RWPE1 (cell line): Measurements from ENCODE around the gene NMT1.

ENCODE experiments used
- CTCF ChIA-PET: fragments of 350-600 bp; sonication (Branson Sonifier 250); formaldehyde crosslinking; extraction: SDS; loops from one replicate; lab custom pipeline; 2021; lab: Yijun Ruan, JAX
- POLR2A ChIA-PET: fragments of 400-600 bp; formaldehyde crosslinking; extraction: SDS; loops from one replicate; lab custom pipeline; 2020; ENCODE audit warnings: antibody characterized with exemption; ENCODE audit not compliant: low non-redundant PET; lab: Yijun Ruan, JAX
- DNase-seq: peaks from one replicate; pipeline ENCODE4 v3.0.0; 2012; ENCODE audit warnings: low spot score
- H3K27ac ChIP-seq: fragments of 450-650 bp; 2 replicates; pipeline ENCODE4 v1.5.1; 2017
- TF ChIP-seq, protein P1 (sequence below): fragments of 450-650 bp; conservative IDR thresholded peaks from 2 replicates; pipeline ENCODE4 v1.5.1; 2017; ENCODE audit warnings: low read depth, mild to moderate bottlenecking

Gene NMT1

DNA sequence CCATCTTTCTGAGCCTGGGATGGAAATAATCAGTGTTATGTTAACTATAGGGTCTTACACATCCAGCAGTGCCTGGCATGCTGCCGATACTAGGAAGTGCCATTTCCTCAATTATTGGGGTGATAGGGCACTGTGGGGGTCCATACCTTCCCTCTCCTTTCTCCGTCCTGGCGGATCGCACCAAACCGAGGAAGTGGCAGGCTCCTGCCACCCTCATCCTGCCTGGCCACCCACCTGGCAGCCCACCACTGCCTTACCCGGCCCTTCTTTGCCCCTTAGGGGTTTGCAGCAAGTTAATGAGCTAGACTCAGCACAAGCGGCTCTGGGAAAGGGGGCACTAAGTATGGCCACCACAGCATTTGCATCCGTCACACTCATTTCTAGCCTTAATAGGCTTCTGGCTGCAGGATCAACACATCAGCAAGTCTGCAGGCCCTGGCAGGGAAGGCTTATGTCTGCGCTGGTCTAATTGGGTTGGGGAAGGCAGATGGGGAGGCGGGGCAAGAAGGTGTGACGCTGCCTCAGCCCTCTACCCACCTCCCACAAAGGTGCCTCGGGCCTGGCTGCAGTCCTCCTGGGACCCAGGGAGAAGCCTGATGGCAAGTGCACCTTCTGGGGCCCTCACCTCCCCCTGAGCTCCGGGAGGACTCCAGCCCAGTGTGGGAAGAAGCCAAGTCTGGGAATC is 38.3 kb upstream of the NMT1 start:
- ChIA-PET POLR2A (interaction anchor here (0.6 kb wide), 1 partner anchor 1950 kb away, joined by 3 read pairs; no protein-coding TSS in a partner anchor), CTCF (interaction anchor here (0.5 to 6.2 kb wide), 25 partner anchors 9 to 935 kb away, joined by 3 to 113 read pairs (median 4); partner anchors contain the start of genes C1QL1 and EFTUD2)
- TF ChIP-seq, protein P1, sequence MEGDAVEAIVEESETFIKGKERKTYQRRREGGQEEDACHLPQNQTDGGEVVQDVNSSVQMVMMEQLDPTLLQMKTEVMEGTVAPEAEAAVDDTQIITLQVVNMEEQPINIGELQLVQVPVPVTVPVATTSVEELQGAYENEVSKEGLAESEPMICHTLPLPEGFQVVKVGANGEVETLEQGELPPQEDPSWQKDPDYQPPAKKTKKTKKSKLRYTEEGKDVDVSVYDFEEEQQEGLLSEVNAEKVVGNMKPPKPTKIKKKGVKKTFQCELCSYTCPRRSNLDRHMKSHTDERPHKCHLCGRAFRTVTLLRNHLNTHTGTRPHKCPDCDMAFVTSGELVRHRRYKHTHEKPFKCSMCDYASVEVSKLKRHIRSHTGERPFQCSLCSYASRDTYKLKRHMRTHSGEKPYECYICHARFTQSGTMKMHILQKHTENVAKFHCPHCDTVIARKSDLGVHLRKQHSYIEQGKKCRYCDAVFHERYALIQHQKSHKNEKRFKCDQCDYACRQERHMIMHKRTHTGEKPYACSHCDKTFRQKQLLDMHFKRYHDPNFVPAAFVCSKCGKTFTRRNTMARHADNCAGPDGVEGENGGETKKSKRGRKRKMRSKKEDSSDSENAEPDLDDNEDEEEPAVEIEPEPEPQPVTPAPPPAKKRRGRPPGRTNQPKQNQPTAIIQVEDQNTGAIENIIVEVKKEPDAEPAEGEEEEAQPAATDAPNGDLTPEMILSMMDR, result no peak
- peak overlapping the region; percentile 67 for H3K27ac ChIP-seq
- no peak for DNase-seq

DNA sequence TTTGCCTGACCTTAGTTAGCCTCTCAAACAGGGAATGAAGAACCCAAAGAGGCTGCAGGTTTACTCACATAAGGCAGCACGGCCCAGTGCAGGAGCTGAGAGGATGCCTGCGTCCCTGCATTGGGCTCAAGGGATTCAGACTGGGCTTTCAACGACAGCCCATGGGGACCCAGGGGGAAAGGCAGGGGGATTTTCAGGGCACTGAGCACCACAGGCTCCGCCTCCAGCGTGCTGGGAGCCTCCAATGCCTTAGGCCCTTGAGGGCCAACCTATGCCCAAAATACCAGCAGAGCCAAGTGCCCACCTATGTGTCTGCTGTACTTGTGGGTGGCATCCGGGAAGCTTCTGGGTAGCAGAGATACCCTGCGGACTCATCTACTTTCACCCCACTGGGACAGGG is 32.0 kb upstream of the NMT1 start:
- POLR2A ChIA-PET, result no interaction called here
- peak overlapping the region; percentile 20 for H3K27ac ChIP-seq
- no peak for DNase-seq
- CTCF ChIA-PET, result no interaction called here
- TF ChIP-seq, protein P1, result no peak

DNA sequence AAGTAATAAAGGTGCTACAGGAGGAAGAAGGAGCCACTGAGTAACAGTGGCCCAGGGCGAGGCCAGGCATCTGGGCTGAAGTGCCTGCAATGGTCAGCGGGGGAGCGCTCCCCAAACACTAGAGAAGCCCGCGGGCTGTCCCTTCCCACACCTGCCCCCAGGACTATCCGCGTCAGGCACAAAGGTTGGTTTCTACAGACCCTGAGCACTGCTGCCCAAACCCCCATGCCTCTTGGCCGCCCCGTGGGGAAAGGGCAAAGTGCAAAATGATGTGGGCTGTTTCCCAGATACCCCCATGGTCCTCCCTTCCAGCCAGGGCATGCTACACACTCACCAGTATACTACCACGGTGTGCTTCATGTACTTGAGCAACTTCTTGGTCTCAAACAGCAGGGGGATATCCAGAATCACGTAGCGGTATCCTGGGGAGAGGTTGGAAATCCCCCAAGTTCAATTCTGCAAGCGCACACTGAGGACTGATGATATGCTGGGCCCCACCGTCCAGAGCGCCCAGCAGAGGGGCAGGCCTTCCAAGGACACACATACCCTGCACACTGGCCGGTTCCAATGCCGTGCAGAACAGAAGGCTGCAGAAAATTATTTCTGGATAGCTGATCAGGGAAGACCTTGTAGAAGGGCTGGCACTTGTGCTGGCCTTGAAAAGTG is 31.2 kb upstream of the NMT1 start:
- no peak for DNase-seq
- ChIA-PET POLR2A (no interaction called here), CTCF (no interaction called here)
- peak overlapping the region; percentile 20 for H3K27ac ChIP-seq
- TF ChIP-seq, protein P1, result no peak

DNA sequence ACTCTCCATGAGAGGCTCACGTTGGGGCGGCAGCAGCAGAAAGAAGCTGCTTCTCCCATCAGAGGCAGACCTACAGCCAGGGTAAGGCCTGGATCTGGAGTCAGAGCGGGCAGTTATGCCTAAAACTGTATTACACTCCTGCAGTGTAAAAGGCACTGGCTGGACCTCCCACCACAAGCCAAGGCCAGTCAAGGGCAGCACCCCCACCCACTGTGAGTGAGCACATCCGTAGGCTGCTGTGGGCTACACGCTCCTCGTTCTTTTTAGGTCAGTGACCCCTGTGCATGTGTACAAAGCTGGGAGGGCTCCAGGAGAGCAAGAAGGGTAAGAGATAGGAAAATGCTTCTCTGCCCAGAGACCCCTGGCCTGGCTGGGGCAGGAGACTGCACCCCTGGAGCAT is 30.4 kb upstream of the NMT1 start:
- no peak for DNase-seq
- ChIA-PET CTCF (no interaction called here), POLR2A (no interaction called here)
- peak overlapping the region; percentile 20 for H3K27ac ChIP-seq
- TF ChIP-seq, protein P1, result no peak

DNA sequence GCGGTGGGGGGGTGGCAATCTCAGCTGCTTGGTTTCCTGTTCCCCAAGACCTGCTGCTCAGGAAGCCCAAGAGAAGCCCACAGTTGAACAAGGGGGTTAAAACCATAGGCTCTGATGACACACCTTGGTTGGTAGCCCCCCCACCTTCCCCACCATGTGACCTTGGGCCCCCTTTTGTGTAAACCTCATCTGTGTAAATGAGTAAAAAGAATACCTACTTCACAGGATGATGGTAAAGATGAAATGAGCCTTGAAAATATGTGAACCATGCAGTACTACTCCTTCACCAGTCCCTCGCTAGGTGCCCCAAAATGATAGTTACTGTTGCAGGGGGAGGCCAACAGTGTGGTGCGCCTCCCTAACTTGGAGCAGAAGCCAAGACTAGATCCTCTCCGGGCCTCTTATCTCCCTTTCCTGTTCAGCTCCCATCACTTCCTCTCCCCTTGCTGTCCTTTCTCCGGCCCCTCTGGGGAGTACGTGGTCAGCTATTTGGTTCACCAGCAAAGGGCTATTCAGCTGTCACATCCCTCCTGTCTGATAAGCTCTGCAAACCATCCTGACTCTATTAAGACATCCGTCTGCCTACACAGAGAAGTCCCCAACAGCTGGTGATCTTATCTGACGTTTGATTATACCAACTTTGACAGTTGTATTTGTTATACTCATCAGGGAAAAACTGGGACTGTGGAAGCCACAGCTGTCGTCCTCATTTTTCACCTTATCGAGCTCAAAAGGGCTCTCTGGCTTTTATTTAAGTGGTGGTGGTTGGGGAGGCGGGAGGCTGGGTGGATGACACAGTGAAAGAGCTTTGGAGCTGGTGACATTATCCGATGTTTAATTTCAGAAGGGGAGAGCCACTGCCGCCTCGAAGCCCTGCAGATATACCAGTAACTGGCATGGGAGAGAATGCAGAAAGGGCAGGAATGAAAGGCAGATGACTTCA is 29.6 kb upstream of the NMT1 start:
- no peak for DNase-seq
- ChIA-PET POLR2A (no interaction called here), CTCF (interaction anchor here (1.7 to 1.9 kb wide), 2 partner anchors 9 to 67 kb away, joined by 4 to 9 read pairs; no protein-coding TSS in a partner anchor)
- TF ChIP-seq, protein P1, result no peak
- peak overlapping the region; percentile 36 for H3K27ac ChIP-seq

DNA sequence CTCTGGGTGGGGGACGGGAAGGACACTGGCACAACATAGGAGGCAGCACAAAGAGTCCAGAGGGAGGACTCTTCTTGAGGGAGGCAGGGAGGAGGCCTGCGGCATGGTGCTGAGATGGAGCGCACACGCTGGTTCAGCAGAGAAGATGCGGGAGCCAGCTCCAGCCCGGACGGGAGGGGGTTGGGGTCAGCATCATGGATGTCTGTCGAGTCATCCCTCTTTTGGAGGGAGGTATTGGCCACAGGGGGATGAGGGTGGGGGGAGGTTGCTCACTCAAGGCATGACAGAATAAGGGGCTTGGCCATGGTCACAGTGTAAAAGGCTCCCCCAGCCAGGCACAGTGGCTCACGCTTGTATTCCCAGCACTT is 29.0 kb upstream of the NMT1 start:
- POLR2A ChIA-PET, result no interaction called here
- DNase-seq, result no peak
- CTCF ChIA-PET, result interaction anchor here (1.7 to 1.9 kb wide), 2 partner anchors 10 to 67 kb away, joined by 4 to 9 read pairs; no protein-coding TSS in a partner anchor
- TF ChIP-seq, protein P1, result no peak
- peak overlapping the region; percentile 36 for H3K27ac ChIP-seq
